OCI-LY7 (cell line): Measurements from ENCODE around the gene PAM16. TPM values are rescaled to one million over a fixed set of nuclear protein-coding genes. Genes with fewer than 3 reads are reported as not detected.

Experiments
- BruUV-seq: library from RNA; stranded (reverse); fragments of 400-500 nt; replicated peaks from 2 replicates; lab custom pipeline; 2021; lab: Mats Ljungman, UMichigan
- CTCF ChIA-PET: fragments of 300-600 bp; sonication (Branson Sonifier 250); formaldehyde crosslinking; loops from one replicate; lab custom pipeline; 2022; ENCODE audit warnings: antibody characterized with exemption; ENCODE audit not compliant: unreplicated experiment; lab: Charles Lee
- POLR2A ChIA-PET: fragments of 300-600 bp; sonication (Branson Sonifier 250); formaldehyde crosslinking; loops from one replicate; lab custom pipeline; 2022; ENCODE audit warnings: antibody characterized with exemption; lab: Charles Lee
- DNase-seq: peaks from one replicate; pipeline ENCODE4 v3.0.0-alpha.2; 2015; ENCODE audit warnings: low spot score
- H2AFZ ChIP-seq: fragments of 200-600 bp; sonication (generic), shearing (Covaris generic); 2 replicates; pipeline ENCODE4 v1.6.1; 2014; ENCODE audit warnings: mild to moderate bottlenecking, antibody characterized with exemption, low read length, moderate library complexity
- H3K27ac ChIP-seq: fragments of 200-600 bp; sonication (generic); 2 replicates; pipeline ENCODE4 v1.5.1; 2014; ENCODE audit warnings: mixed run types, low read depth, mild to moderate bottlenecking, moderate library complexity, low read length, inconsistent platforms; ENCODE audit not compliant: poor library complexity, severe bottlenecking
- H3K36me3 ChIP-seq: fragments of 200-600 bp; sonication (generic); 2 replicates; pipeline ENCODE4 v1.6.1; 2014; ENCODE audit warnings: mild to moderate bottlenecking, antibody characterized with exemption, low read length, moderate library complexity, mixed read lengths; ENCODE audit not compliant: insufficient read depth
- H3K4me1 ChIP-seq: fragments of 200-600 bp; sonication (generic); 2 replicates; pipeline ENCODE4 v1.5.1; 2014; ENCODE audit warnings: mild to moderate bottlenecking, low read length; ENCODE audit not compliant: insufficient read depth, poor library complexity, severe bottlenecking
- H3K4me2 ChIP-seq: fragments of 200-600 bp; sonication (generic); 2 replicates; pipeline ENCODE4 v1.6.1; 2014; ENCODE audit warnings: mild to moderate bottlenecking, low read length
- H3K4me3 ChIP-seq: fragments of 200-600 bp; sonication (generic); 2 replicates; pipeline ENCODE4 v1.5.1; 2014; ENCODE audit warnings: mild to moderate bottlenecking, low read depth, low read length; ENCODE audit not compliant: poor library complexity, severe bottlenecking
- H3K79me2 ChIP-seq: fragments of 200-600 bp; sonication (generic); 2 replicates; pipeline ENCODE4 v1.6.1; 2016; ENCODE audit warnings: low read depth, mild to moderate bottlenecking, low read length, moderate library complexity, mixed read lengths; ENCODE audit not compliant: insufficient read depth
- H3K9me2 ChIP-seq: fragments of 200-600 bp; sonication (generic); 2 replicates; pipeline ENCODE4 v1.6.1; 2016; ENCODE audit warnings: mild to moderate bottlenecking, low read length, mixed read lengths; ENCODE audit not compliant: insufficient read depth
- H3K9me3 ChIP-seq: fragments of 200-600 bp; sonication (generic); 2 replicates; pipeline ENCODE4 v1.6.1; 2014; ENCODE audit warnings: mild to moderate bottlenecking, mixed run types, low read length, mixed read lengths
- H4K20me1 ChIP-seq: fragments of 200-600 bp; sonication (generic); 2 replicates; pipeline ENCODE4 v1.6.1; 2014; ENCODE audit warnings: mild to moderate bottlenecking, antibody characterized with exemption, low read length, moderate library complexity, mixed read lengths; ENCODE audit not compliant: insufficient read depth
- CTCF ChIP-seq: fragments of 200-600 bp; sonication (generic); conservative IDR thresholded peaks from 2 replicates; pipeline ENCODE4 v1.5.1; 2014; ENCODE audit warnings: mild to moderate bottlenecking, antibody characterized with exemption, low read length, moderate library complexity, mixed read lengths
- EZH2phosphoT487 ChIP-seq: fragments of 200-600 bp; sonication (generic); IDR thresholded peaks from 2 replicates; pipeline ENCODE4 v1.6.1; 2018; ENCODE audit warnings: low read depth, borderline replicate concordance, mild to moderate bottlenecking, mixed run types, antibody characterized with exemption, low read length, moderate library complexity, mixed read lengths
- intact Hi-C: fragments of 100-400 bp; cut with micrococcal nuclease; formaldehyde crosslinking; loops from one replicate; pipeline ENCODE4 v1.10.0; 2022; ENCODE audit not compliant: unreplicated experiment
- total RNA-seq, 2 experiments: library from RNA; depleted of rRNA in 1 of 2; stranded (reverse); fragments of >200 nt in 1 of 2; shearing (Covaris generic) in 1 of 2; gene quantifications; 2 replicates each; pipeline ENCODE4 v1.2.3, GENCODE V29; 2014 to 2022

The PAM16 gene
- total RNA-seq, 2 experiments from 2014 or later = 80.6 to 82.4 TPM

- intact Hi-C loops = no loop called here
- Histone ChIP-seq H3K9me3 (no peaks in the 10 kb centered on the region), H3K9me2 (no peaks in the 10 kb centered on the region), H2AFZ (no peak overlapping the region), H3K27ac (no peak overlapping the region), H4K20me1 (no peaks in the 10 kb centered on the region), H3K36me3 (peaks cover 51% of the 10 kb centered on the region), H3K4me1 (no peaks in the 10 kb centered on the region), H3K4me2 (no peak overlapping the region), H3K4me3 (no peak overlapping the region), H3K79me2 (peaks cover 13% of the 10 kb centered on the region)
- no TSS peak for BruUV-seq
- no peak for DNase-seq
- ChIA-PET CTCF (no interaction called here), POLR2A (interaction anchor here (0.6 to 0.9 kb wide), 2 partner anchors 10 to 129 kb away, joined by 3 read pairs; no protein-coding TSS in a partner anchor)
- no peak for TF ChIP-seq CTCF
- TF ChIP-seq EZH2phosphoT487 = no peak
Measured at GRCh38 chr16:4339909-4340308, 11.2 kb downstream of the PAM16 start.

- H3K4me1 ChIP-seq = no peaks in the 10 kb centered on the region
- H3K9me3 ChIP-seq = no peaks in the 10 kb centered on the region
- H3K79me2 ChIP-seq = peaks cover 13% of the 10 kb centered on the region
- TF ChIP-seq EZH2phosphoT487 = no peak
- no peak for TF ChIP-seq CTCF
- DNase-seq = no peak
- no peak overlapping the region for H3K27ac ChIP-seq
- H3K4me3 ChIP-seq = no peak overlapping the region
- POLR2A ChIA-PET = no interaction called here
- no peaks in the 10 kb centered on the region for H3K9me2 ChIP-seq
- peaks cover 51% of the 10 kb centered on the region for H3K36me3 ChIP-seq
- H3K4me2 ChIP-seq = no peak overlapping the region
- intact Hi-C loops = no loop called here
- H4K20me1 ChIP-seq = no peaks in the 10 kb centered on the region
- H2AFZ ChIP-seq = no peak overlapping the region
- CTCF ChIA-PET = no interaction called here
- BruUV-seq = no TSS peak
Measured at GRCh38 chr16:4339455-4339854, 11.7 kb downstream of the PAM16 start.

DNA sequence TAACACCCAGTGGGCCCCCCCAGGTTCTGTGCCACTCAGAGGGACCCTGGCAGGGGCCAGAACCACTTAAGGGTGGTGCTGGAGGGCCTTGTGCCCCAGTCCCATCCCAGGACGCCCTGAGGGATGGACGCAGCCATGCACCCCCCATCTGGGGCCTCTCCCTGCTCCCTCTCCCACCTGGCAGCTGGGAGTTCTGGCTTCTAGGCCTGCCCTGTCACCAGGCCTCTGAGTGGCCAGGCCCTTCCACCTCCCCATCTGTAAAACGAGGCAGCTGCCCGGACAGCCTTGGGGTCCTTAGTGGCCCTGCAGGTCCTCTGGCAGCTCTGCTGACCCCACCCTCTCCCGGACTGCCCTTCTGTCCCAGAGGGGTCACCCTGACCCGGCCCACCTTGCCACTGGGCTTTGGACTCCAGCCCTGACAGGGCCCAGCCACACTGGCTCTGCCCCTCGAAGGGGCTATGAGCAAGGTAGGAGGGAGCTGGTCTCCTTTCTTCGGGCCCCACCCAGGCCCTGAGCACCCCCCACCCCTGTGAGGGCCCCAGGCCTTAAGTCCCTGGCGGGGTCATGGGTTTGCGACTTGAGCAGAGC is 12.3 kb downstream of the PAM16 start:
- BruUV-seq = no TSS peak
- Histone ChIP-seq H3K27ac (no peak overlapping the region), H3K79me2 (peaks cover 8% of the 10 kb centered on the region), H3K9me2 (no peaks in the 10 kb centered on the region), H3K36me3 (peaks cover 49% of the 10 kb centered on the region), H3K9me3 (no peaks in the 10 kb centered on the region), H3K4me1 (no peaks in the 10 kb centered on the region), H3K4me2 (no peak overlapping the region), H3K4me3 (no peak overlapping the region), H4K20me1 (no peaks in the 10 kb centered on the region), H2AFZ (no peak overlapping the region)
- CTCF ChIA-PET = no interaction called here
- intact Hi-C loops = no loop called here
- POLR2A ChIA-PET = no interaction called here
- TF ChIP-seq CTCF = no peak
- no peak for TF ChIP-seq EZH2phosphoT487
- DNase-seq = no peak
